HEK293 (cell line): ENCODE data around the gene DOCK4.

Experiments
- CTCF ChIA-PET: fragments of 350-600 bp; formaldehyde crosslinking; extraction: SDS; loops from one replicate; lab custom pipeline; 2021; ENCODE audit warnings: antibody characterized with exemption; lab: Yijun Ruan, JAX
- POLR2A ChIA-PET: fragments of 300-600 bp; formaldehyde crosslinking; extraction: SDS; loops from one replicate; lab custom pipeline; 2020; ENCODE audit warnings: antibody characterized with exemption, inconsistent platforms; lab: Yijun Ruan, JAX
- H3K27ac ChIP-seq: fragments of 200-500 bp; sonication (Bioruptor generic); 2 replicates; pipeline ENCODE4 v1.5.1; 2014; ENCODE audit warnings: low read depth, low read length, control low read depth, inconsistent platforms; ENCODE audit errors: extremely low read depth
- H3K36me3 ChIP-seq, 2 experiments: fragments of 200-500 bp in 1 of 2; sonication (Bioruptor generic) in 1 of 2; 1 replicate in 1 of 2; 2 replicates in 1 of 2; pipeline ENCODE4 v1.5.1; 2014 to 2017; ENCODE audit warnings: inconsistent platforms in 2 of 2, low read length in 2 of 2; ENCODE audit not compliant: control insufficient read depth in 2 of 2, insufficient read depth in 1 of 2
- H3K4me1 ChIP-seq: fragments of 200-500 bp; sonication (Bioruptor generic); 2 replicates; pipeline ENCODE4 v1.5.1; 2014; ENCODE audit warnings: mild to moderate bottlenecking, low read length, inconsistent platforms; ENCODE audit not compliant: control insufficient read depth, insufficient read depth
- H3K4me3 ChIP-seq: 2 replicates; pipeline ENCODE4 v1.5.1; 2011; ENCODE audit warnings: low read depth, mild to moderate bottlenecking, control low read depth, low read length, moderate library complexity
- H3K9me3 ChIP-seq: fragments of 200-500 bp; sonication (Bioruptor generic); 2 replicates; pipeline ENCODE4 v1.5.1; 2014; ENCODE audit warnings: low read depth, low read length, inconsistent platforms; ENCODE audit not compliant: control insufficient read depth, insufficient read depth
- GFI1B ChIP-seq: fragments of 450-650 bp; formaldehyde crosslinking; IDR thresholded peaks from 2 replicates; pipeline ENCODE4 v1.5.1; 2016; ENCODE audit warnings: missing biosample characterization, missing genetic modification characterization
- IKZF3 ChIP-seq: fragments of 450-650 bp; IDR thresholded peaks from 2 replicates; pipeline ENCODE4 v1.5.0; 2018; ENCODE audit warnings: missing biosample characterization, mild to moderate bottlenecking, missing genetic modification characterization, moderate library complexity
- OVOL3 ChIP-seq: fragments of 450-650 bp; formaldehyde crosslinking; IDR thresholded peaks from 2 replicates; pipeline ENCODE4 v1.5.1; 2016; ENCODE audit warnings: missing biosample characterization, missing genetic modification characterization
- SCRT2 ChIP-seq: fragments of 450-650 bp; formaldehyde crosslinking; IDR thresholded peaks from 2 replicates; pipeline ENCODE4 v1.5.1; 2016; ENCODE audit warnings: missing biosample characterization, missing genetic modification characterization
- SP2 ChIP-seq: fragments of 450-650 bp; formaldehyde crosslinking; IDR thresholded peaks from 2 replicates; pipeline ENCODE4 v1.5.1; 2016; ENCODE audit warnings: missing biosample characterization, missing genetic modification characterization
- SP3 ChIP-seq: fragments of 450-650 bp; formaldehyde crosslinking; IDR thresholded peaks from 2 replicates; pipeline ENCODE4 v1.5.1; 2016; ENCODE audit warnings: missing biosample characterization, missing genetic modification characterization
- TSHZ1 ChIP-seq: fragments of 450-650 bp; formaldehyde crosslinking; IDR thresholded peaks from 2 replicates; pipeline ENCODE4 v1.5.1; 2016; ENCODE audit warnings: missing biosample characterization, missing genetic modification characterization, borderline replicate concordance
- ZBTB17 ChIP-seq: fragments of 450-650 bp; formaldehyde crosslinking; IDR thresholded peaks from 2 replicates; pipeline ENCODE4 v1.5.1; 2016; ENCODE audit warnings: missing biosample characterization, missing genetic modification characterization
- ZBTB21 ChIP-seq: fragments of 450-650 bp; formaldehyde crosslinking; IDR thresholded peaks from 2 replicates; pipeline ENCODE4 v1.5.1; 2017; ENCODE audit warnings: missing biosample characterization, missing genetic modification characterization
- ZBTB6 ChIP-seq: fragments of 450-650 bp; formaldehyde crosslinking; IDR thresholded peaks from 2 replicates; pipeline ENCODE4 v1.5.1; 2017; ENCODE audit warnings: missing biosample characterization, missing genetic modification characterization
- ZFP3 ChIP-seq: fragments of 450-650 bp; formaldehyde crosslinking; IDR thresholded peaks from 2 replicates; pipeline ENCODE4 v1.5.1; 2016; ENCODE audit warnings: low read depth, missing biosample characterization, missing genetic modification characterization
- ZNF121 ChIP-seq: fragments of 450-650 bp; formaldehyde crosslinking; IDR thresholded peaks from 2 replicates; pipeline ENCODE4 v1.5.1; 2016; ENCODE audit warnings: missing biosample characterization, missing genetic modification characterization
- ZNF146 ChIP-seq: fragments of 450-650 bp; formaldehyde crosslinking; IDR thresholded peaks from 2 replicates; pipeline ENCODE4 v1.5.1; 2016; ENCODE audit warnings: missing biosample characterization, missing genetic modification characterization
- ZNF148 ChIP-seq: fragments of 450-650 bp; formaldehyde crosslinking; IDR thresholded peaks from 2 replicates; pipeline ENCODE4 v1.5.0; 2017; ENCODE audit warnings: missing biosample characterization, missing genetic modification characterization, borderline replicate concordance
- ZNF157 ChIP-seq: fragments of 450-650 bp; formaldehyde crosslinking; IDR thresholded peaks from 2 replicates; pipeline ENCODE4 v1.5.1; 2016; ENCODE audit warnings: missing biosample characterization, missing genetic modification characterization
- ZNF341 ChIP-seq: fragments of 450-650 bp; formaldehyde crosslinking; IDR thresholded peaks from 2 replicates; pipeline ENCODE4; 2016; ENCODE audit warnings: low read depth, missing biosample characterization, missing genetic modification characterization
- ZNF48 ChIP-seq: fragments of 450-650 bp; formaldehyde crosslinking; IDR thresholded peaks from 2 replicates; pipeline ENCODE4 v1.5.1; 2016; ENCODE audit warnings: missing biosample characterization, missing genetic modification characterization
- ZNF558 ChIP-seq: fragments of 450-650 bp; formaldehyde crosslinking; IDR thresholded peaks from 2 replicates; pipeline ENCODE4 v1.5.1; 2016; ENCODE audit warnings: missing biosample characterization, missing genetic modification characterization
- ZNF585B ChIP-seq: fragments of 450-650 bp; formaldehyde crosslinking; IDR thresholded peaks from 2 replicates; pipeline ENCODE4 v1.5.1; 2016; ENCODE audit warnings: missing biosample characterization, missing genetic modification characterization
- ZNF596 ChIP-seq: fragments of 450-650 bp; IDR thresholded peaks from 2 replicates; pipeline ENCODE4 v1.5.0; 2018; ENCODE audit warnings: missing biosample characterization, mild to moderate bottlenecking, missing genetic modification characterization, moderate library complexity
- ZNF600 ChIP-seq: fragments of 450-650 bp; formaldehyde crosslinking; IDR thresholded peaks from 2 replicates; pipeline ENCODE4 v1.5.1; 2016; ENCODE audit warnings: missing biosample characterization, missing genetic modification characterization
- ZNF645 ChIP-seq: fragments of 450-650 bp; formaldehyde crosslinking; IDR thresholded peaks from 2 replicates; pipeline ENCODE4; 2016; ENCODE audit warnings: missing biosample characterization, missing genetic modification characterization
- ZNF747 ChIP-seq: fragments of 450-650 bp; formaldehyde crosslinking; IDR thresholded peaks from 2 replicates; pipeline ENCODE4 v1.5.1; 2016; ENCODE audit warnings: missing biosample characterization, missing genetic modification characterization

Gene DOCK4

GRCh38 chr7:111871283-111871682, 334.9 kb downstream of the DOCK4 start (continued):
- TF ChIP-seq ZNF600, result no peak
- TF ChIP-seq ZFP3 (tag by site-specific recombination), result no peak
- no peak for TF ChIP-seq GFI1B (tag by site-specific recombination)
- TF ChIP-seq ZNF596, result no peak
- TF ChIP-seq ZNF341 (tag by site-specific recombination), result no peak
- TF ChIP-seq ZNF146 (tag by site-specific recombination), result no peak

- ChIA-PET CTCF (interaction anchor here (0.6 to 2.0 kb wide), 4 partner anchors 14 to 594 kb away, joined by 3 to 6 read pairs (median 4); no protein-coding TSS in a partner anchor), POLR2A (no interaction called here)
- Histone ChIP-seq H3K9me3 (no peaks in the 10 kb centered on the region), H3K27ac (no peak overlapping the region), H3K36me3 (no peaks in the 10 kb centered on the region), H3K4me1 (no peaks in the 10 kb centered on the region), H3K4me3 (no peak overlapping the region)
- no peak for TF ChIP-seq ZNF146 (tag by site-specific recombination)
- TF ChIP-seq ZNF157, result no peak
- TF ChIP-seq ZBTB21 (tag by site-specific recombination), result no peak
- TF ChIP-seq SCRT2, result no peak
- no peak for TF ChIP-seq ZNF558 (tag by site-specific recombination)
- TF ChIP-seq TSHZ1 (tag by site-specific recombination), result no peak
- no peak for TF ChIP-seq ZBTB17 (tag by site-specific recombination)
- no peak for TF ChIP-seq ZNF645
- TF ChIP-seq ZNF585B (tag by site-specific recombination), result no peak
- no peak for TF ChIP-seq ZNF48 (tag by site-specific recombination)
- no peak for TF ChIP-seq OVOL3
- TF ChIP-seq SP2 (tag by site-specific recombination), result no peak
- no peak for TF ChIP-seq IKZF3 (tag by site-specific recombination)
- no peak for TF ChIP-seq ZNF747 (tag by site-specific recombination)
- TF ChIP-seq ZBTB6 (tag by site-specific recombination), result no peak
- no peak for TF ChIP-seq ZNF148 (tag by site-specific recombination)
- no peak for TF ChIP-seq ZNF121
- no peak for TF ChIP-seq SP3 (tag by site-specific recombination)
These were observed 336.9 kb downstream of the DOCK4 start for GRCh38 chr7:111869280-111869679.
